A549 (cell line): ENCODE data around the gene TRUB1. TPM values are rescaled to one million over a fixed set of nuclear protein-coding genes. Genes with fewer than 3 reads are reported as not detected.

Experiments used
- ATAC-seq, 2 experiments: fragments of 200-7000 bp in 1 of 2; fragments of >200 bp in 1 of 2; cut with Nextera tagmentation in 1 of 2; cut with Tn5 transposase in 1 of 2; 3 replicates each; pipeline versions ENCODE4 v1.8.0 to v1.9.1; 2018 to 2020; ENCODE audit warnings: mild to moderate bottlenecking in 1 of 2, moderate library complexity in 1 of 2
- CTCF ChIA-PET: fragments of 300-600 bp; sonication (Branson Sonifier 250); formaldehyde crosslinking; extraction: SDS; loops from one replicate; lab custom pipeline; 2021; ENCODE audit warnings: antibody characterized with exemption, inconsistent platforms; lab: Yijun Ruan, JAX
- POLR2A ChIA-PET: fragments of 350-600 bp; formaldehyde crosslinking; extraction: SDS; loops from one replicate; lab custom pipeline; 2021; ENCODE audit warnings: antibody characterized with exemption, inconsistent platforms; lab: Yijun Ruan, JAX
- DNase-seq, 2 experiments: peaks; one replicate each; pipeline versions ENCODE4 v3.0.0 to v3.0.0-alpha.2; 2011 to 2016; ENCODE audit warnings: low read depth in 1 of 2, low spot score in 1 of 2
- FAIRE-seq: peaks from 2 replicates; lab custom pipeline; 2011; peaks lifted over from hg19 to GRCh38; lab: Jason Lieb, UNC
- H3K27ac ChIP-seq, 2 experiments: fragments of >200 bp; sonication (Bioruptor Twin); formaldehyde crosslinking; 3 replicates each; pipeline ENCODE4 v1.5.1; 2016 to 2017
- H3K4me1 ChIP-seq: fragments of >200 bp; sonication (Bioruptor Twin); formaldehyde crosslinking; 3 replicates; pipeline ENCODE4 v1.6.1; 2016
- H3K4me2 ChIP-seq: fragments of >200 bp; sonication (Bioruptor Twin); formaldehyde crosslinking; 3 replicates; pipeline ENCODE4 v1.6.1; 2016
- H3K4me3 ChIP-seq: fragments of >200 bp; sonication (Bioruptor Twin); formaldehyde crosslinking; 3 replicates; pipeline ENCODE4 v1.5.1; 2016
- H3K9me3 ChIP-seq: fragments of >200 bp; sonication (Bioruptor Twin); formaldehyde crosslinking; 3 replicates; pipeline ENCODE4 v1.6.1; 2016
- BHLHE40 ChIP-seq: IDR thresholded peaks from 2 replicates; pipeline ENCODE4 v1.6.1; 2012; ENCODE audit warnings: low read depth, low read length, inconsistent platforms
- CBX8 ChIP-seq: fragments of 200-600 bp; sonication (generic); IDR thresholded peaks from 2 replicates; pipeline ENCODE4 v1.6.1; 2016
- CHD2 ChIP-seq: fragments of 150-350 bp; IDR thresholded peaks from 2 replicates; pipeline ENCODE4 v1.6.1; 2014; ENCODE audit warnings: low read length; ENCODE audit not compliant: partially characterized antibody
- CTCF ChIP-seq: fragments of >200 bp; sonication (Bioruptor Twin); formaldehyde crosslinking; IDR thresholded peaks from 3 replicates; pipeline ENCODE4 v1.5.1; 2016
- EHMT2 ChIP-seq: fragments of 200-600 bp; sonication (generic); IDR thresholded peaks from 2 replicates; pipeline ENCODE4 v1.6.1; 2016; ENCODE audit warnings: antibody characterized with exemption, low read depth, mild to moderate bottlenecking, moderate library complexity
- ESRRA ChIP-seq: fragments of 150-350 bp; IDR thresholded peaks from 2 replicates; pipeline ENCODE4 v1.6.1; 2014; ENCODE audit warnings: mild to moderate bottlenecking, low read length, borderline replicate concordance
- FOXS1 ChIP-seq: fragments of 250-450 bp; sonication (Bioruptor Pico); IDR thresholded peaks from 2 replicates; pipeline ENCODE4 v1.5.0; 2020; ENCODE audit warnings: mild to moderate bottlenecking, moderate library complexity
- GATA3 ChIP-seq: IDR thresholded peaks from 2 replicates; pipeline ENCODE4 v1.6.1; 2012; ENCODE audit warnings: borderline replicate concordance
- HDAC2 ChIP-seq: fragments of 200-600 bp; sonication (generic); IDR thresholded peaks from 2 replicates; pipeline ENCODE4 v1.6.1; 2016
- JUNB ChIP-seq: fragments of >200 bp; sonication (Bioruptor Twin); formaldehyde crosslinking; IDR thresholded peaks from 2 replicates; pipeline ENCODE4 v1.6.1; 2016
- KDM1A ChIP-seq: fragments of 200-600 bp; sonication (generic); IDR thresholded peaks from 2 replicates; pipeline ENCODE4 v1.6.1; 2016; ENCODE audit warnings: low read depth, mild to moderate bottlenecking
- KDM5A ChIP-seq: fragments of 200-600 bp; sonication (generic); IDR thresholded peaks from 2 replicates; pipeline ENCODE4 v1.6.1; 2016; ENCODE audit warnings: antibody characterized with exemption, mild to moderate bottlenecking
- MAX ChIP-seq: IDR thresholded peaks from 2 replicates; pipeline ENCODE4 v1.6.1; 2012
- MYC ChIP-seq: IDR thresholded peaks from 2 replicates; pipeline ENCODE4 v1.6.1; 2012; ENCODE audit warnings: mild to moderate bottlenecking, inconsistent platforms, low read length, improper control_type of control experiment, borderline replicate concordance
- NFE2L2 ChIP-seq: fragments of 150-350 bp; conservative IDR thresholded peaks from 2 replicates; pipeline ENCODE4 v1.6.1; 2014; ENCODE audit warnings: low read length
- NR3C1 ChIP-seq: fragments of >200 bp; sonication (Bioruptor Twin); formaldehyde crosslinking; IDR thresholded peaks from 3 replicates; pipeline ENCODE4 v1.6.1; 2017
- PHF8 ChIP-seq: fragments of 200-600 bp; sonication (generic); IDR thresholded peaks from 2 replicates; pipeline ENCODE4 v1.6.1; 2016; ENCODE audit warnings: low read depth, mild to moderate bottlenecking, antibody characterized with exemption, moderate library complexity, borderline replicate concordance
- POLR2AphosphoS2 ChIP-seq: conservative IDR thresholded peaks from 2 replicates; pipeline ENCODE4 v1.6.1; 2012; ENCODE audit warnings: low read length, improper control_type of control experiment, inconsistent platforms
- RCOR1 ChIP-seq: fragments of 150-350 bp; IDR thresholded peaks from 2 replicates; pipeline ENCODE4 v1.6.1; 2014; ENCODE audit warnings: antibody characterized with exemption, low read length, low read depth
- RFX5 ChIP-seq: fragments of 450-650 bp; IDR thresholded peaks from 2 replicates; pipeline ENCODE4 v1.7.1; 2014; ENCODE audit warnings: antibody characterized with exemption, mild to moderate bottlenecking, moderate library complexity
- RNF2 ChIP-seq: fragments of 200-600 bp; sonication (generic); IDR thresholded peaks from 2 replicates; pipeline ENCODE4 v1.6.1; 2016; ENCODE audit warnings: low read depth, mild to moderate bottlenecking, antibody characterized with exemption, moderate library complexity, borderline replicate concordance
- TFCP2L1 ChIP-seq: fragments of 250-450 bp; sonication (Bioruptor Pico); IDR thresholded peaks from 2 replicates; pipeline ENCODE4 v1.5.0; 2021; ENCODE audit warnings: mild to moderate bottlenecking
- TP53 ChIP-seq: fragments of 250-450 bp; sonication (Bioruptor Pico); IDR thresholded peaks from 2 replicates; pipeline ENCODE4 v1.5.0; 2021; ENCODE audit warnings: mild to moderate bottlenecking, moderate library complexity
- ZFP36 ChIP-seq: fragments of 450-650 bp; IDR thresholded peaks from 2 replicates; pipeline ENCODE4 v1.6.1; 2014; ENCODE audit warnings: borderline replicate concordance; ENCODE audit not compliant: partially characterized antibody
- ZNF302 ChIP-seq: fragments of 250-450 bp; sonication (Bioruptor Pico); IDR thresholded peaks from 2 replicates; pipeline ENCODE4 v1.9.0; 2021; ENCODE audit warnings: inconsistent platforms, mild to moderate bottlenecking, moderate library complexity
- WGBS: methylation state at CpG from one replicate; pipeline ENCODE4 v1.1.6; 2017; ENCODE audit errors: missing lambda C conversion rate; 5-methylcytosine and 5-hydroxymethylcytosine counted together
- polyA plus RNA-seq, 4 experiments: library from polyadenylated mRNA; depleted of rRNA in 3 of 4; stranded (reverse); fragments of >200 nt; fragmentation: RNase III in 1 of 4; extraction: RNeasy Plus Mini Kit Qiagen cat#74134 plus additional on column Dnase treatment in 1 of 4; gene quantifications; 2 replicates in 3 of 4; 3 replicates in 1 of 4; pipeline ENCODE4 v1.2.3, GENCODE V29; 2011 to 2017

The TRUB1 gene
- polyA plus RNA-seq, 2 of the 4 experiments (the other 2 are of a cell fraction): 19.5 to 40.4 TPM

GRCh38 chr10:114955984-114956383, 18.0 kb downstream of the TRUB1 start:
- no peaks in the 10 kb centered on the region for H3K4me1 ChIP-seq
- WGBS: 96% methylated on average over 4 of the region's 4 CpGs
- ChIA-PET POLR2A (no interaction called here), CTCF (interaction anchor here (1.3 kb wide), 1 partner anchor 9 kb away, joined by 5 read pairs; no protein-coding TSS in a partner anchor)
- FAIRE-seq (no peak), ATAC-seq (no peak), DNase-seq (no peak)
- H3K4me2 ChIP-seq: no peak overlapping the region
- no peak overlapping the region for H3K27ac ChIP-seq
- no peak overlapping the region for H3K4me3 ChIP-seq
- H3K9me3 ChIP-seq: no peaks in the 10 kb centered on the region
- TF ChIP-seq NR3C1 (no peak), TP53 (CRISPR knock-in tag) (no peak), JUNB (no peak), BHLHE40 (no peak), FOXS1 (CRISPR knock-in tag) (no peak)
- TF ChIP-seq, all 56 proteins: peak for 0

- 100% methylated on average over 2 of the region's 2 CpGs for WGBS
- ChIA-PET CTCF (interaction anchor here (1.3 kb wide), 1 partner anchor 9 kb away, joined by 5 read pairs; no protein-coding TSS in a partner anchor), POLR2A (interaction anchor here (1.1 kb wide), 1 partner anchor 18 kb away, joined by 3 read pairs; the partner anchor contains the start of gene TRUB1)
- no peaks in the 10 kb centered on the region for H3K9me3 ChIP-seq
- H3K4me3 ChIP-seq: no peak overlapping the region
- ATAC-seq (no peak), FAIRE-seq (no peak), DNase-seq (no peak)
- no peaks in the 10 kb centered on the region for H3K4me1 ChIP-seq
- no peak overlapping the region for H3K27ac ChIP-seq
- no peak overlapping the region for H3K4me2 ChIP-seq
- TF ChIP-seq CBX8 (no peak), TFCP2L1 (CRISPR knock-in tag) (no peak), KDM1A (no peak), MYC (no peak), HDAC2 (no peak), MAX (no peak), EHMT2 (no peak), PHF8 (no peak), NFE2L2 (no peak)
Measured at GRCh38 chr10:114956466-114956865, 18.5 kb downstream of the TRUB1 start.

- Histone ChIP-seq H3K27ac (no peak overlapping the region), H3K4me2 (no peak overlapping the region), H3K9me3 (no peaks in the 10 kb centered on the region), H3K4me1 (no peaks in the 10 kb centered on the region), H3K4me3 (no peak overlapping the region)
- CTCF ChIA-PET: interaction anchor here (1.3 to 1.5 kb wide), 2 partner anchors 10 to 16 kb away, joined by 4 to 5 read pairs; no protein-coding TSS in a partner anchor
- FAIRE-seq: no peak
- 89% methylated on average over 1 of the region's 1 CpG for WGBS
- no peak for TF ChIP-seq RCOR1
- no peak for TF ChIP-seq RNF2
- TF ChIP-seq GATA3: no peak
- POLR2A ChIA-PET: interaction anchor here (1.1 kb wide), 1 partner anchor 19 kb away, joined by 3 read pairs; the partner anchor contains the start of gene TRUB1
- no peak for ATAC-seq
- DNase-seq: no peak
Measured at GRCh38 chr10:114957122-114957521, 19.1 kb downstream of the TRUB1 start.

- POLR2A ChIA-PET: interaction anchor here (1.1 kb wide), 1 partner anchor 20 kb away, joined by 3 read pairs; the partner anchor contains the start of gene TRUB1
- WGBS: 81% methylated on average over 2 of the region's 2 CpGs
- FAIRE-seq: no peak
- no peak for DNase-seq
- Histone ChIP-seq H3K4me1 (no peaks in the 10 kb centered on the region), H3K27ac (no peak overlapping the region), H3K9me3 (peaks cover under 1% of the 10 kb centered on the region; the same call in 1 of the 3 replicates), H3K4me3 (no peak overlapping the region), H3K4me2 (no peak overlapping the region)
- CTCF ChIA-PET: interaction anchor here (1.5 kb wide), 1 partner anchor 15 kb away, joined by 4 read pairs; no protein-coding TSS in a partner anchor
- no peak for TF ChIP-seq ZFP36
- no peak for TF ChIP-seq RFX5
- no peak for TF ChIP-seq KDM5A
- no peak for TF ChIP-seq CTCF
- no peak for TF ChIP-seq KDM1A
- no peak for TF ChIP-seq POLR2AphosphoS2
- no peak for TF ChIP-seq CHD2
- TF ChIP-seq PHF8: no peak
- no peak for TF ChIP-seq EHMT2
- no peak for TF ChIP-seq ESRRA
- no peak for TF ChIP-seq ZNF302 (CRISPR knock-in tag)
- no peak for TF ChIP-seq RCOR1
- no peak for TF ChIP-seq NFE2L2
- ATAC-seq: no peak
Measured at GRCh38 chr10:114957673-114958072, 19.7 kb downstream of the TRUB1 start.
